HuH-7.5 (cell line): ENCODE measurements around the gene CLEC1A.

Source experiments
- DNase-seq: peaks from one replicate; pipeline ENCODE4 v3.0.0; 2011; ENCODE audit warnings: low spot score

The CLEC1A gene

GRCh38 chr12:10101042-10101579, 2.3 kb upstream of the CLEC1A start:
- DNase-seq = no peak

GRCh38 chr12:10097521-10097920, 1.3 kb downstream of the CLEC1A start:
- DNase-seq = no peak

- DNase-seq = no peak
These were observed 2.8 kb downstream of the CLEC1A start for GRCh38 chr12:10095971-10096370.

GRCh38 chr12:10094646-10095395, 4.0 kb downstream of the CLEC1A start:
- no peak for DNase-seq

- DNase-seq = no peak
These were observed 9.6 kb downstream of the CLEC1A start for GRCh38 chr12:10088955-10089900.

GRCh38 chr12:10088031-10088430, 10.8 kb downstream of the CLEC1A start:
- DNase-seq = no peak

- DNase-seq = no peak
These were observed 12.4 kb downstream of the CLEC1A start for GRCh38 chr12:10086387-10086786.

GRCh38 chr12:10084733-10085132, 14.1 kb downstream of the CLEC1A start:
- no peak for DNase-seq

- no peak for DNase-seq
These were observed 16.5 kb downstream of the CLEC1A start for GRCh38 chr12:10082117-10082874.

- DNase-seq = no peak
These were observed 23.3 kb downstream of the CLEC1A start for GRCh38 chr12:10075451-10075850.

- no peak for DNase-seq
These were observed 25.5 kb downstream of the CLEC1A start for GRCh38 chr12:10073261-10073660.

GRCh38 chr12:10072131-10072530, 26.7 kb downstream of the CLEC1A start:
- no peak for DNase-seq

- DNase-seq = no peak
These were observed 28.4 kb downstream of the CLEC1A start for GRCh38 chr12:10070380-10070779.

GRCh38 chr12:10069976-10070375, 28.8 kb downstream of the CLEC1A start:
- no peak for DNase-seq

GRCh38 chr12:10069099-10069498, 29.7 kb downstream of the CLEC1A start:
- no peak for DNase-seq

GRCh38 chr12:10068644-10069043, 30.1 kb downstream of the CLEC1A start:
- no peak for DNase-seq

- DNase-seq = no peak
These were observed 30.8 kb downstream of the CLEC1A start for GRCh38 chr12:10067942-10068341.

GRCh38 chr12:10067264-10067663, 31.5 kb downstream of the CLEC1A start:
- no peak for DNase-seq

GRCh38 chr12:10065241-10065640, 33.5 kb downstream of the CLEC1A start:
- DNase-seq = no peak

- no peak for DNase-seq
These were observed 40.4 kb downstream of the CLEC1A start for GRCh38 chr12:10058387-10058786.

GRCh38 chr12:10052193-10052913, 46.4 kb downstream of the CLEC1A start:
- DNase-seq = no peak
